Bronchial epithelial cell (primary cell): ENCODE data around the gene MBD5. TPM values are rescaled to one million over a fixed set of nuclear protein-coding genes. Genes with fewer than 3 reads are reported as not detected.

Source experiments
- DNase-seq: peaks from one replicate; pipeline ENCODE4 v3.0.0-alpha.2; 2010; ENCODE audit warnings: low read depth
- FAIRE-seq: peaks from 2 replicates; lab custom pipeline; 2011; peaks lifted over from hg19 to GRCh38; lab: Jason Lieb, UNC
- H3K27me3 ChIP-seq: 2 replicates; pipeline ENCODE4 v1.5.1; 2011; ENCODE audit warnings: low read length; ENCODE audit not compliant: control insufficient read depth, insufficient read depth
- H3K36me3 ChIP-seq: 2 replicates; pipeline ENCODE4 v1.5.1; 2011; ENCODE audit warnings: low read length; ENCODE audit not compliant: control insufficient read depth, insufficient read depth
- H3K4me3 ChIP-seq: 2 replicates; pipeline ENCODE4 v1.5.1; 2011; ENCODE audit warnings: mild to moderate bottlenecking, low read depth, low read length, control low read depth
- CTCF ChIP-seq: IDR thresholded peaks from 2 replicates; pipeline ENCODE4 v1.5.1; 2011; ENCODE audit warnings: mild to moderate bottlenecking, moderate library complexity, low read length, control low read depth, inconsistent platforms; ENCODE audit not compliant: insufficient read depth, severe bottlenecking
- total RNA-seq: library from RNA; depleted of rRNA; stranded (reverse); fragments of >200 nt; gene quantifications from 2 replicates; pipeline ENCODE4 v1.2.1, GENCODE V29; 2014

MBD5 gene
- total RNA-seq, 1 donor from 2014 or later, result 5.3 TPM

DNA sequence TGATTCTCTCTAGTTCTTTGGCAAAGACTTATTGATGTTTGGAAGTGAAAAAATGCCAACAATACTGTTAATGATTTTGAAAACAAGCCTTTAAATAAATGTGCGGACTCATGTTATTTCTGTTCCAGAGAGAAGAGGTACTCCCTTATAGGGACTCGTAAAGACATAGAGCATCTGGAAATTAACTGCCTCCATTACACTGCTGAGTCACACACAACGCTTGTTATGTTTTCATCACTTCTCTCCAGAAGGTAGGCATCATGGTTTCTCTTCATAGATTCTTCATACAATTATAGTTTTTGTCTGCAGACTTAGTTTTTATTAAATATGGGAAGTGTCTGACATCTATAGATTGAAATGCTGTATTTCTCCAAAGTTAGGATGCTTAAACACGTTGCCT lies 321.2 kb downstream of the MBD5 start:
- no peak for TF ChIP-seq CTCF
- H3K27me3 ChIP-seq, result no peaks in the 10 kb centered on the region
- H3K36me3 ChIP-seq, result no peaks in the 10 kb centered on the region
- FAIRE-seq, result no peak
- H3K4me3 ChIP-seq, result no peak overlapping the region
- DNase-seq, result no peak

- no peak for TF ChIP-seq CTCF
- Histone ChIP-seq H3K36me3 (no peaks in the 10 kb centered on the region), H3K27me3 (no peaks in the 10 kb centered on the region), H3K4me3 (no peak overlapping the region)
- DNase-seq, result no peak
- FAIRE-seq, result no peak
Observed at GRCh38 chr2:148350199-148350598, 329.3 kb downstream of the MBD5 start.

- DNase-seq (no peak), FAIRE-seq (no peak)
- Histone ChIP-seq H3K4me3 (no peak overlapping the region), H3K27me3 (no peaks in the 10 kb centered on the region), H3K36me3 (no peaks in the 10 kb centered on the region)
- no peak for TF ChIP-seq CTCF
Observed at GRCh38 chr2:148351437-148352143, 330.7 kb downstream of the MBD5 start.

DNA sequence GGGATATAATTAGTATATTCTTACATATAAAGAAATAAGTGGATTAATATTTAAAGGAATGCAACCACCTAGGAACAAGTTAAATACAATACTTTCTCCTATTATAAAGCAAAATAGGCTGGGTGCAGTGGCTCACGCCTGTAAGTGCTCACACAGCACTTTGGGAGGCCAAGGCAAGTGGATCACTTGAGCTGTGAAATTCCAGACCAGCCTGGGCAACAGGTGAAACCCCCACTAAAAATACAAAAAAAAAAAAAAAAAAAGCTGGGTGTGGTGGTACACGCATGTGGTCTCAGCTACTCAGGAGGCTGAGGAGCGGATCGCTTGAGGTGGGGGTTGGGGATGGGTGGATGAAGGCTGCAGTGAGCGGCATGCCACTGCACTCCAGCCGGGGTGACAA lies 337.5 kb downstream of the MBD5 start:
- Histone ChIP-seq H3K4me3 (no peak overlapping the region), H3K27me3 (no peaks in the 10 kb centered on the region), H3K36me3 (no peaks in the 10 kb centered on the region)
- no peak for DNase-seq
- no peak for TF ChIP-seq CTCF
- no peak for FAIRE-seq

DNA sequence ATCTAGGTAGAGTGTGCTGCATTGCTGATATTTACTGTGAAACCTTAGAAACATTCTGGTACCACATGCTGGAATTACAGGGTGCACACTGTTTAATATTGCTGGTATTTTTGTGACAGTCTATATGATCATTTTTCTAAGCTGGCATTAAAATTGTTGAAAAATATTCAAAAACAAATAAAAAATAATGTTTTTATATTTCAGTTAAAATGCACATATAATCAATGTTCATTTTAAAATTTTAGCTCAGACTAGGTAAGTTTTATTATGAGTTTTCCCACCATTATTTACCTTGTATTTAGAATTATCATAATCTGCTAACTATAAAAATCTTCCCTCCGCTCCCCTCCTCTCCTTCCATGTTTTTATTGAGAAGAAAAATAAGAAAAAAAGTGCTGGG lies 339.8 kb downstream of the MBD5 start:
- Histone ChIP-seq H3K4me3 (no peak overlapping the region), H3K36me3 (no peaks in the 10 kb centered on the region), H3K27me3 (no peaks in the 10 kb centered on the region)
- FAIRE-seq, result no peak
- no peak for TF ChIP-seq CTCF
- DNase-seq, result no peak

DNA sequence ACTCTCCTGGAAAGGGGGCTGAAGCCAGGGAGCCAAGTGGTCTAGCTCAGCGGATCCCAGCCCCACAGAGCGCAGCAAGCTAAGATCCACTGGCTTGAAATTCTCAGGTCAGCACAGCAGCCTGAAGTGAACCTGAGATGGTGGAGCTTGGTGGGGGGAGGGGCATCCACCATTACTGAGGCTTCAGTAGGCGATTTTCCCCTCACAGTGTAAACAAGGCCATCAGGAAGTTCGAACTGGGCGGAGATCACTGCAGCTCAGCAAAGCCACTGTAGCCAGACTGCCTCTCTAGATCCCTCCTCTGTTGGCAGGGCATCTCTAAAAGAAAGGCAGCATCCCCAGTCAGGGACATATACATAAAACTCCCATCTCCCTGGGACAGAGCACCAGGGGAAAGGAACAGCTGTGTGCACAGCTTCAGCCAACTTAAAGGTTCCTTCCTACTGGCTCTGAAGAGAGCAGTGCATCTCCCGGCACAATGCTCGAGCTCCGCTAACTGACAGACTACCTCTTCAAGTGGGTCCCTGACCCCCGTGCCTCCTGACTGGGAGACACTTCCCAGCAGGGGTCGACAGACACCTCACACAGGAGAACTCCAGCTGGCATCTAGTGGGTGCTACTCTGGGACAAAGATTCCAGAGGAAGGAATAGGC lies 341.4 kb downstream of the MBD5 start:
- no peak for TF ChIP-seq CTCF
- FAIRE-seq (no peak), DNase-seq (no peak)

More for the DNA sequence above, 341.4 kb downstream of the MBD5 start:
- H3K27me3 ChIP-seq, result no peaks in the 10 kb centered on the region
- H3K4me3 ChIP-seq, result no peak overlapping the region
- H3K36me3 ChIP-seq, result no peaks in the 10 kb centered on the region
